Lung (tissue), 12 donors: ENCODE results near the gene CCR5. TPM values are rescaled to one million over a fixed set of nuclear protein-coding genes. Genes with fewer than 3 reads are reported as not detected.

ENCODE experiments used
- ATAC-seq: fragments of 200-7000 bp; cut with Tn5 transposase; one replicate; pipeline ENCODE4 v1.9.1; 2020; ENCODE audit warnings: moderate number of reproducible peaks; ENCODE audit not compliant: insufficient read depth, low FRiP score
- DNase-seq, 3 donors: peaks; one replicate each; pipeline ENCODE4 v3.0.0-alpha.2; 2013 to 2017
- H3K27ac ChIP-seq, 2 donors: one replicate each; pipeline ENCODE4 v1.5.1; 2013; ENCODE audit warnings: mild to moderate bottlenecking in 2 of 2, moderate library complexity in 2 of 2, control low read depth in 1 of 2, inconsistent platforms in 1 of 2, low read depth in 1 of 2, low read length in 1 of 2
- H3K27me3 ChIP-seq, 3 donors: one replicate each; pipeline ENCODE4 v1.5.1; 2013; ENCODE audit warnings: low read length in 2 of 3; ENCODE audit not compliant: control insufficient read depth in 3 of 3, insufficient read depth in 3 of 3
- H3K36me3 ChIP-seq, 4 donors: one replicate each; pipeline ENCODE4 v1.5.1; 2013; ENCODE audit warnings: low read length in 4 of 4, mild to moderate bottlenecking in 1 of 4, moderate library complexity in 1 of 4; ENCODE audit not compliant: control insufficient read depth in 4 of 4, insufficient read depth in 4 of 4
- H3K4me1 ChIP-seq, 5 donors: one replicate each; pipeline ENCODE4 v1.5.1; 2013; ENCODE audit warnings: low read length in 5 of 5, mild to moderate bottlenecking in 2 of 5, moderate library complexity in 1 of 5; ENCODE audit not compliant: control insufficient read depth in 5 of 5, insufficient read depth in 5 of 5
- H3K4me3 ChIP-seq: one replicate; pipeline ENCODE4 v1.5.1; 2013; ENCODE audit warnings: mild to moderate bottlenecking, control low read depth, moderate library complexity
- H3K9ac ChIP-seq, 2 donors: one replicate each; pipeline ENCODE4 v1.5.1; 2013; ENCODE audit warnings: low read length in 2 of 2, control low read depth in 1 of 2; ENCODE audit not compliant: insufficient read depth in 1 of 2
- H3K9me3 ChIP-seq, 4 donors: one replicate each; pipeline ENCODE4 v1.5.1; 2013; ENCODE audit warnings: low read length in 3 of 4, mild to moderate bottlenecking in 1 of 4, moderate library complexity in 1 of 4; ENCODE audit not compliant: control insufficient read depth in 4 of 4, insufficient read depth in 3 of 4
- WGBS, 2 donors: extraction: QIAGEN DNeasy Blood & Tissue Kit; methylation state at CpG; one replicate each; pipeline ENCODE4 v1.1.7; 2013; 5-methylcytosine and 5-hydroxymethylcytosine counted together
- polyA plus RNA-seq, 2 donors: library from polyadenylated mRNA; stranded (reverse); fragments of 200-250 nt; gene quantifications; one replicate each; pipeline ENCODE4 v1.2.1, GENCODE V29; 2013
- total RNA-seq, 2 donors: library from RNA; depleted of rRNA in 1 of 2; stranded (reverse); fragments of >200 nt in 1 of 2; gene quantifications; one replicate each; pipeline ENCODE4 v1.2.1, GENCODE V29; 2014 to 2021
- TF ChIP-seq, protein P1 (sequence below): IDR thresholded peaks from 2 replicates; pipeline ENCODE4 v1.5.1; 2012; ENCODE audit warnings: mild to moderate bottlenecking; ENCODE audit errors: control extremely low read depth, extremely low read depth
- donor health status: control.
- donor health status: control.
- donor health status: Bipolar disorder and iron deficiency.
- donor health status: healthy.
- donor health status: DM: yes; HTN: yes; CAD: no.

The CCR5 gene
- total and polyA plus RNA-seq, 4 donors = 2.2 to 16.6 (median 3.6) TPM

GRCh38 chr3:46414739-46415138 lies 44.0 kb downstream of the CCR5 start:
- TF ChIP-seq, protein P1, sequence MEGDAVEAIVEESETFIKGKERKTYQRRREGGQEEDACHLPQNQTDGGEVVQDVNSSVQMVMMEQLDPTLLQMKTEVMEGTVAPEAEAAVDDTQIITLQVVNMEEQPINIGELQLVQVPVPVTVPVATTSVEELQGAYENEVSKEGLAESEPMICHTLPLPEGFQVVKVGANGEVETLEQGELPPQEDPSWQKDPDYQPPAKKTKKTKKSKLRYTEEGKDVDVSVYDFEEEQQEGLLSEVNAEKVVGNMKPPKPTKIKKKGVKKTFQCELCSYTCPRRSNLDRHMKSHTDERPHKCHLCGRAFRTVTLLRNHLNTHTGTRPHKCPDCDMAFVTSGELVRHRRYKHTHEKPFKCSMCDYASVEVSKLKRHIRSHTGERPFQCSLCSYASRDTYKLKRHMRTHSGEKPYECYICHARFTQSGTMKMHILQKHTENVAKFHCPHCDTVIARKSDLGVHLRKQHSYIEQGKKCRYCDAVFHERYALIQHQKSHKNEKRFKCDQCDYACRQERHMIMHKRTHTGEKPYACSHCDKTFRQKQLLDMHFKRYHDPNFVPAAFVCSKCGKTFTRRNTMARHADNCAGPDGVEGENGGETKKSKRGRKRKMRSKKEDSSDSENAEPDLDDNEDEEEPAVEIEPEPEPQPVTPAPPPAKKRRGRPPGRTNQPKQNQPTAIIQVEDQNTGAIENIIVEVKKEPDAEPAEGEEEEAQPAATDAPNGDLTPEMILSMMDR = no peak
- no peaks in the 10 kb centered on the region for H3K9me3 ChIP-seq
- H3K36me3 ChIP-seq = peaks cover 0 to 5% (median 0%) of the 10 kb centered on the region in 4 donors
- no peak overlapping the region for H3K4me3 ChIP-seq
- H3K27me3 ChIP-seq = no peaks in the 10 kb centered on the region
- peaks cover 0 to 18% (median 15%) of the 10 kb centered on the region in 5 donors for H3K4me1 ChIP-seq
- WGBS, 2 donors = 54 to 65% methylated on average over 4 of the region's 4 CpGs
- H3K9ac ChIP-seq = no peak overlapping the region
- ATAC-seq (no peak), DNase-seq (no peak)
- H3K27ac ChIP-seq = no peak overlapping the region

GRCh38 chr3:46416125-46416810 lies 45.5 kb downstream of the CCR5 start:
- Histone ChIP-seq H3K4me3 (no peak overlapping the region), H3K36me3 (no peaks in the 10 kb centered on the region), H3K9me3 (no peaks in the 10 kb centered on the region), H3K9ac (no peak overlapping the region), H3K27ac (no peak overlapping the region), H3K27me3 (no peaks in the 10 kb centered on the region), H3K4me1 (peaks cover 0 to 18% (median 11%) of the 10 kb centered on the region in 5 donors)
- DNase-seq (no peak), ATAC-seq (no peak)
- 26 to 36% methylated on average over 10 of the region's 10 CpGs for WGBS, 2 donors
- TF ChIP-seq, protein P1 = no peak

DNA sequence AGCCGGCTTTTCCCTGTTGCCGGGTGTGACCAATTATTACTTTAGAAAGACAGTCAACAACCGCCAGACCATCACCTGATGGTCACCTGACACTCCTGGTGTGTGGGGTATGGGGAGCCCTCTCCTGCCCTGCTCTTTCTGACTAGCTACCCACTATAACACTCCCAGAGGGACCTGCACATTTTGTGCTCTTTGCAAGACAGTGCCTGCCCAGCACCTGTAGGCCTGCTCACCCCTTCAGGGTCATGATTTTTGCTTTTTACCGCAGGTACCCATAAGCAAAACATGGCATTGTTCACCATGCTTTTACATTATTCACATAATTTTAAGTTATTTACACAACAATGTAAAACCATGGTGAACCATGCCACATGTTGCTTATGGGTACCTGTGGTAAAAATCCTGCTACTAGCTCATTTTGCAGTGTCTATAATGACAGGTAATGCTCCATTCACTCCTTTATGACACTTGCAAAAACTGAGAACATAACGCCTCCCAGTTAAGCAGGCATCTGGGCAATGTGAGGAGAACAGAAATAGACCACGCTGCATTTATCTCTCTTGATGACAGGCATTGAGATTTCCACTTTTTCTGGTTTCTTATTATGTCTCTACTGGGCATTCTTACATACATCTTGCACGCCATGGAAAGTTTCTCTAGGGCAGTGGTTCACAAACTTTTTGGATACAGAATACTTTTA lies 46.2 kb downstream of the CCR5 start:
- no peak overlapping the region for H3K9ac ChIP-seq
- no peak overlapping the region for H3K27ac ChIP-seq
- ATAC-seq = no peak
- H3K36me3 ChIP-seq = no peaks in the 10 kb centered on the region
- TF ChIP-seq, protein P1 = no peak
- WGBS, 2 donors = 87 to 89% methylated on average over 7 of the region's 7 CpGs
- DNase-seq = no peak
- peaks cover 0 to 18% (median 10%) of the 10 kb centered on the region in 5 donors for H3K4me1 ChIP-seq
- H3K9me3 ChIP-seq = no peaks in the 10 kb centered on the region
- H3K4me3 ChIP-seq = no peak overlapping the region
- no peaks in the 10 kb centered on the region for H3K27me3 ChIP-seq
